GM12892 (cell line): ENCODE results near the gene GALNT2.

Experiments used
- POLR2A ChIP-seq: IDR thresholded peaks from 2 replicates; pipeline ENCODE4 v1.6.1; 2011; ENCODE audit warnings: low read depth, low read length, control low read depth
- POLR2AphosphoS5 ChIP-seq: IDR thresholded peaks from 2 replicates; pipeline ENCODE4 v1.6.1; 2011; ENCODE audit warnings: low read depth, low read length, control low read depth
- TAF1 ChIP-seq: IDR thresholded peaks from 2 replicates; pipeline ENCODE4 v1.6.1; 2011; ENCODE audit warnings: low read depth, mild to moderate bottlenecking, control low read depth, low read length, borderline replicate concordance

DNA sequence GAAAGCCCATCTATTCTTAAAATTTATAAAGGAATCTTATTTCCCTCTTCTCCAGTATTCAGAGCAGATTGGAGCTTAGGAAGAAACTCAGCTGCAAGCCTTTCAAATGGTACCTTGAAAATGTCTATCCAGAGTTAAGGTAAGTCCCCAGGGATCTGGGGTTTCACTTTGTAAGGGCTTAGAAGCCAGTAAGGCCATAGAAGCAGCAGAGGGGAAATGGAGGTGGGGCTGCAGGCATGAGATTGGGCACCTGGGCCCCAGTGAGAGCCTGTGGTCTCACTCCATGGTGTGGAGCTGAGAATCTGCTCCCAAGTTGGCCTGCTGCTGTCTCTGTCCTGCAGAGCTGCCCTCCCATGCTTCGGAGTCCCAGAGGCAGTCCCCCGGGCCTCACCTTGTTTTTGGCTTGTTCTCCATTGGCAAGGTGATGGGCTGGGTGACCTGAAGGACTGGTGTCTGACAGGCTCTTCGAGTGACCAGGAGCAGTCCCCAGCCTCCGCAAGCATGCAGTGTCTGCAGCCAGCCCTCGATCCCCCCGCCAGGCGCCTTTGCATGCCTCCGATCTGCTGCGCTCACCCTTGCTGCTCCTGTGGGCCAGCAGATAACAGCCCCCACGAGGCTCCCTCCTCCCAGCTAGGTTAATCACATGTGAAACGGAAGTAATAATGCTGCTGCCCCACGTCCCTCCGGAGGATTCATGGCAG, 196.0 kb downstream of the GALNT2 start:
- TF ChIP-seq POLR2AphosphoS5 (no peak), TAF1 (no peak), POLR2A (no peak)
